Endothelial cell of umbilical vein (primary cell): Measurements from ENCODE around the gene RAB33B. TPM values are rescaled to one million over a fixed set of nuclear protein-coding genes. Genes with fewer than 3 reads are reported as not detected.

Experiments
- BruUV-seq: library from RNA; stranded (reverse); fragments of 400-500 nt; replicated peaks from 2 replicates; lab custom pipeline; 2021; lab: Mats Ljungman, UMichigan
- CTCF ChIA-PET: fragments of 300-600, 350-600 bp; sonication (Branson Sonifier 250); formaldehyde crosslinking; loops from one replicate; lab custom pipeline; 2021; ENCODE audit warnings: antibody characterized with exemption, inconsistent platforms; lab: Charles Lee
- POLR2A ChIA-PET: fragments of 300-600, 350-600 bp; sonication (Branson Sonifier 250); formaldehyde crosslinking; loops from one replicate; lab custom pipeline; 2021; ENCODE audit warnings: antibody characterized with exemption, inconsistent platforms; lab: Charles Lee
- DNase-seq: peaks from one replicate; pipeline ENCODE4 v3.0.0-alpha.2; 2011; ENCODE audit warnings: low read depth, low spot score
- FAIRE-seq: peaks from 2 replicates; lab custom pipeline; 2011; peaks lifted over from hg19 to GRCh38; lab: Jason Lieb, UNC
- H2AFZ ChIP-seq: 2 replicates; pipeline ENCODE4 v1.6.0; 2012; ENCODE audit warnings: low read depth, low read length, control low read depth, inconsistent platforms
- H3K27ac ChIP-seq: 2 replicates; pipeline ENCODE4 v1.5.1; 2011; ENCODE audit warnings: low read depth, mild to moderate bottlenecking, control low read depth, low read length, moderate library complexity; ENCODE audit not compliant: insufficient read depth
- H3K27me3 ChIP-seq, 2 experiments: 2 replicates each; pipeline versions ENCODE4 v1.6.0 to v1.6.1; 2011; ENCODE audit warnings: low read length in 2 of 2, mixed read lengths in 1 of 2; ENCODE audit not compliant: control insufficient read depth in 2 of 2, insufficient read depth in 2 of 2
- H3K36me3 ChIP-seq, 2 experiments: 2 replicates in 1 of 2; 3 replicates in 1 of 2; pipeline ENCODE4 v1.5.1; 2011; ENCODE audit warnings: low read length in 2 of 2, mild to moderate bottlenecking in 1 of 2, moderate library complexity in 1 of 2; ENCODE audit not compliant: control insufficient read depth in 2 of 2, insufficient read depth in 2 of 2; ENCODE audit errors: extremely low read depth in 1 of 2
- H3K4me1 ChIP-seq: 3 replicates; pipeline ENCODE4 v1.5.1; 2011; ENCODE audit warnings: mild to moderate bottlenecking, low read length; ENCODE audit not compliant: control insufficient read depth, insufficient read depth; ENCODE audit errors: extremely low read depth
- H3K4me2 ChIP-seq: 2 replicates; pipeline ENCODE4 v1.6.1; 2011; ENCODE audit warnings: low read length, control low read depth, mixed read lengths; ENCODE audit not compliant: insufficient read depth
- H3K4me3 ChIP-seq, 3 experiments: fragments of 200-600 bp in 1 of 3; sonication (generic), shearing (Covaris generic) in 1 of 3; replicated peaks in 1 of 3; 2 replicates each; pipeline ENCODE4 v1.5.1; 2011 to 2016; ENCODE audit warnings: control low read depth in 3 of 3, low read length in 3 of 3, mild to moderate bottlenecking in 2 of 3, inconsistent platforms in 1 of 3, low read depth in 1 of 3, moderate library complexity in 1 of 3; ENCODE audit not compliant: insufficient read depth in 1 of 3
- H3K79me2 ChIP-seq: 2 replicates; pipeline ENCODE4 v1.6.0; 2012; ENCODE audit warnings: low read length, inconsistent platforms; ENCODE audit not compliant: control insufficient read depth, insufficient read depth
- H3K9ac ChIP-seq: replicated peaks from 2 replicates; pipeline ENCODE3; 2011; ENCODE audit warnings: low read length, control low read depth; ENCODE audit not compliant: insufficient read depth; ENCODE audit errors: extremely low read depth
- H3K9me1 ChIP-seq: replicated peaks from 3 replicates; pipeline ENCODE4 v1.6.0; 2011; ENCODE audit warnings: mild to moderate bottlenecking, low read length; ENCODE audit not compliant: control insufficient read depth, insufficient read depth; ENCODE audit errors: extremely low read depth
- H3K9me3 ChIP-seq: replicated peaks from 2 replicates; pipeline ENCODE4 v1.5.1; 2012; ENCODE audit warnings: low read length, inconsistent platforms; ENCODE audit not compliant: control insufficient read depth, insufficient read depth
- H4K20me1 ChIP-seq: replicated peaks from 2 replicates; pipeline ENCODE3; 2011; ENCODE audit warnings: mild to moderate bottlenecking, low read length; ENCODE audit not compliant: control insufficient read depth, insufficient read depth; ENCODE audit errors: extremely low read depth
- CTCF ChIP-seq, 2 donors: IDR thresholded peaks; 1 replicate in 1 of 2; 2 replicates in 1 of 2; pipeline ENCODE4 v1.5.1; 2011; ENCODE audit warnings: low read length in 2 of 2, mild to moderate bottlenecking in 2 of 2, moderate library complexity in 2 of 2, control low read depth in 1 of 2, inconsistent platforms in 1 of 2, low read depth in 1 of 2; ENCODE audit not compliant: insufficient read depth in 1 of 2; ENCODE audit errors: extremely low read depth in 1 of 2
- EZH2 ChIP-seq: IDR thresholded peaks from 2 replicates; pipeline ENCODE4 v1.6.1; 2012; ENCODE audit warnings: borderline replicate concordance, low read depth, mild to moderate bottlenecking, moderate library complexity, low read length, inconsistent platforms; ENCODE audit not compliant: severe bottlenecking
- FOS ChIP-seq: IDR thresholded peaks from 2 replicates; pipeline ENCODE4 v1.6.1; 2011; ENCODE audit warnings: mild to moderate bottlenecking, low read length, moderate library complexity, borderline replicate concordance; ENCODE audit not compliant: insufficient read depth
- GATA2 ChIP-seq: IDR thresholded peaks from 2 replicates; pipeline ENCODE4 v1.7.0; 2011; ENCODE audit warnings: low read depth, mild to moderate bottlenecking, moderate library complexity, mixed read lengths, low read length; ENCODE audit not compliant: insufficient read length, insufficient read depth
- JUN ChIP-seq: IDR thresholded peaks from 2 replicates; pipeline ENCODE4 v1.6.1; 2011; ENCODE audit warnings: borderline replicate concordance, low read depth; ENCODE audit not compliant: insufficient read length, insufficient read depth
- MAX ChIP-seq: IDR thresholded peaks from 2 replicates; pipeline ENCODE4 v1.6.1; 2011; ENCODE audit not compliant: insufficient read depth, insufficient read length
- MYC ChIP-seq: IDR thresholded peaks from one replicate; pipeline ENCODE4 v1.6.1; 2011; ENCODE audit warnings: mild to moderate bottlenecking, low read depth, low read length
- POLR2A ChIP-seq: IDR thresholded peaks from 2 replicates; pipeline ENCODE4 v1.6.1; 2012; ENCODE audit warnings: low read depth, mild to moderate bottlenecking, control low read depth, low read length
- POLR2AphosphoS5 ChIP-seq: IDR thresholded peaks from 2 replicates; pipeline ENCODE4 v1.6.1; 2012; ENCODE audit warnings: low read depth, mild to moderate bottlenecking, control low read depth, low read length, moderate library complexity; ENCODE audit not compliant: insufficient read depth
- dilution Hi-C: fragments of 300-500 bp; cut with MboI; formaldehyde crosslinking; loops from one replicate; pipeline ENCODE4 v1.15.0; 2019; ENCODE audit warnings: low sequenced_read_pairs; ENCODE audit not compliant: extremely low pct_ligation_motif_present
- intact Hi-C: fragments of 100-400 bp; cut with micrococcal nuclease; formaldehyde crosslinking; loops from one replicate; pipeline ENCODE4 v1.10.0; 2022
- polyA plus RNA-seq, 4 experiments: library from polyadenylated mRNA; depleted of rRNA in 3 of 4; stranded (reverse) in 3 of 4; unstranded in 1 of 4; fragments of >200 nt; gene quantifications; 2 replicates each; pipeline versions ENCODE4 v1.2.1 to v1.2.3, GENCODE V29; 2011 to 2012; ENCODE audit warnings: missing spikeins in 1 of 4
- total RNA-seq: library from RNA; stranded (reverse); gene quantifications from 2 replicates; pipeline ENCODE4 v1.2.3, GENCODE V29; 2021

RAB33B gene
- total and polyA plus RNA-seq, 2 donors (not counting 3 experiments of a cell fraction or from before 2014, with no cell fraction given): 7.8 to 14.7 TPM

- DNase-seq: no peak
- no peak for FAIRE-seq
- no peaks in the 10 kb centered on the region for H3K4me1 ChIP-seq
- no peak overlapping the region for H3K4me3 ChIP-seq
- H4K20me1 ChIP-seq: peaks cover 9% of the 10 kb centered on the region
- peaks cover 5 to 11% of the 10 kb centered on the region in 2 experiments for H3K36me3 ChIP-seq
- H3K9me1 ChIP-seq: no peaks in the 10 kb centered on the region
- BruUV-seq: no TSS peak
- dilution Hi-C loops: no loop called here
- H3K27me3 ChIP-seq: no peaks in the 10 kb centered on the region
- no peak overlapping the region for H2AFZ ChIP-seq
- H3K4me2 ChIP-seq: no peak overlapping the region
- H3K9me3 ChIP-seq: no peaks in the 10 kb centered on the region
- H3K79me2 ChIP-seq: peaks cover 47% of the 10 kb centered on the region
- intact Hi-C loops: no loop called here
- ChIA-PET POLR2A (no interaction called here), CTCF (interaction anchor here (0.8 kb wide), 1 partner anchor 27 kb away, joined by 5 read pairs; no protein-coding TSS in a partner anchor)
- H3K27ac ChIP-seq: no peak overlapping the region
- no peak for TF ChIP-seq MYC
- TF ChIP-seq CTCF (IDR thresholded peaks at IDR 0.05; ENCODE audit: extremely low read depth in 1 of 2, insufficient read depth in 1 of 2, low read depth in 1 of 2, low read length in 2 of 2): no peak
- no peak for TF ChIP-seq EZH2
- no peak for TF ChIP-seq FOS
- no peak for TF ChIP-seq POLR2A
- H3K9ac ChIP-seq: no peak overlapping the region
Observed at GRCh38 chr4:139470997-139471665, 17.2 kb downstream of the RAB33B start.

GRCh38 chr4:139472852-139473251 is 18.9 kb downstream of the RAB33B start:
- Histone ChIP-seq H3K4me2 (no peak overlapping the region), H4K20me1 (peaks cover 9% of the 10 kb centered on the region), H3K4me3 (no peak overlapping the region), H3K27ac (no peak overlapping the region), H3K9me1 (no peaks in the 10 kb centered on the region), H3K27me3 (no peaks in the 10 kb centered on the region), H3K36me3 (peaks cover 6 to 11% of the 10 kb centered on the region in 2 experiments), H2AFZ (no peak overlapping the region), H3K79me2 (peaks cover 40% of the 10 kb centered on the region), H3K4me1 (no peaks in the 10 kb centered on the region), H3K9ac (no peak overlapping the region), H3K9me3 (no peaks in the 10 kb centered on the region)
- FAIRE-seq: no peak
- TF ChIP-seq MYC: no peak
- no peak for TF ChIP-seq CTCF (IDR thresholded peaks at IDR 0.05; ENCODE audit: extremely low read depth in 1 of 2, insufficient read depth in 1 of 2, low read depth in 1 of 2, low read length in 2 of 2)
- TF ChIP-seq FOS: no peak
- TF ChIP-seq EZH2: no peak
- no peak for TF ChIP-seq GATA2
- TF ChIP-seq POLR2A: no peak
- no peak for TF ChIP-seq JUN
- no peak for TF ChIP-seq MAX
- TF ChIP-seq POLR2AphosphoS5: no peak
- POLR2A ChIA-PET: no interaction called here
- DNase-seq: no peak
- dilution Hi-C loops (no loop called here), intact Hi-C loops (no loop called here)
- CTCF ChIA-PET: interaction anchor here (0.6 to 1.3 kb wide), 4 partner anchors 23 to 442 kb away, joined by 3 to 4 read pairs (median 3); no protein-coding TSS in a partner anchor
- BruUV-seq: no TSS peak
